Renal pelvis (tissue), 4 donors: ENCODE measurements around the gene LRRC8B. TPM values are rescaled to one million over a fixed set of nuclear protein-coding genes. Genes with fewer than 3 reads are reported as not detected.
A peak's percentile ranks its signal among the peaks of the same experiment; 100 is the strongest.
"Not testable (repeated sequence)": the region's sequence is repeated elsewhere in the genome, so short reads cannot be mapped to it uniquely, and the experiment has no call there.

Experiments used
- DNase-seq: peaks from one replicate; pipeline ENCODE4 v3.0.0-alpha.2; 2013
- polyA plus RNA-seq, 3 donors: library from polyadenylated mRNA; unstranded; fragments of 120-200 nt; gene quantifications; one replicate each; pipeline ENCODE4 v1.2.1, GENCODE V29; 2013; ENCODE audit not compliant: insufficient read length in 3 of 3

LRRC8B gene
- polyA plus RNA-seq, 3 donors, result 6.9 to 10.7 (median 8.9) TPM

DNA sequence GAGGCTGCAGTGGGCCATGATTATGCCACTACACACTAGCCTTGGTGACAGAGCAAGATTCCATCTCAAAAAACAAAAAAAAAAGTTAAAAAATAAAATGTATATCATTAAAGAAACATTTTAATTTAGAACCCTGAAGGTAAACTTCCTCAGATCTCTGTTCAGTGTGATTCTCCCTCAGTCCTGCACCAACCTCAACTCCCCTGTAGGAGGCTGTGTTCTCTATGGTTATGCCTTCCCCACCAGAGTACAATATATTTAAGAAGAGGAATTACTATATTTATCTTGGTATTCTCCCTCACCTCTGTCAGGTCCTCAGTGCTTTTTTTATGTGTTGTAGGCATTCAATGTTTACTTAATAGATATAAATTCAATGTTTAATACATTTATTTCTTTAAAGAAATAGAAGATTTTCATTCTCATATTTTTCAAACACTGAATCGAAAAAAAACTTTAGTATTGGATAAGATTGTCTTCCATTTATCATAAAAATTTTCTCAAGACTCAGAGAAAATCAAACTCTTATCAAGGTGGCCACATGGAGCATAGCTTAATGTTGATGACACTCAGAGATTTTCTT is 4.8 kb upstream of the LRRC8B start:
- no peak for DNase-seq

DNA sequence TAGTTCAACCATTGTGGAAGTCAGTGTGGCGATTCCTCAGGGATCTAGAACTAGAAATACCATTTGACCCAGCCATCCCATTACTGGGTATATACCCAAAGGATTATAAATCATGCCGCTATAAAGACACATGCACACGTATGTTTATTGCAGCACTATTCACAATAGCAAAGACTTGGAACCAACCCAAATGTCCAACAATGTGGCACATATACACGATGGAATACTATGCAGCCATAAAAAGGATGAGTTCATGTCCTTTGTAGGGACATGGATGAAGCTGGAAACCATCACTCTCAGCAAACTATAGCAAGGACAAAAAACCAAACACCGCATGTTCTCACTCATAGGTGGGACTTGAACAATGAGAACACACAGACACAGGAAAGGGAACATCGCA is 2.7 kb upstream of the LRRC8B start:
- DNase-seq, result not testable (repeated sequence)

DNA sequence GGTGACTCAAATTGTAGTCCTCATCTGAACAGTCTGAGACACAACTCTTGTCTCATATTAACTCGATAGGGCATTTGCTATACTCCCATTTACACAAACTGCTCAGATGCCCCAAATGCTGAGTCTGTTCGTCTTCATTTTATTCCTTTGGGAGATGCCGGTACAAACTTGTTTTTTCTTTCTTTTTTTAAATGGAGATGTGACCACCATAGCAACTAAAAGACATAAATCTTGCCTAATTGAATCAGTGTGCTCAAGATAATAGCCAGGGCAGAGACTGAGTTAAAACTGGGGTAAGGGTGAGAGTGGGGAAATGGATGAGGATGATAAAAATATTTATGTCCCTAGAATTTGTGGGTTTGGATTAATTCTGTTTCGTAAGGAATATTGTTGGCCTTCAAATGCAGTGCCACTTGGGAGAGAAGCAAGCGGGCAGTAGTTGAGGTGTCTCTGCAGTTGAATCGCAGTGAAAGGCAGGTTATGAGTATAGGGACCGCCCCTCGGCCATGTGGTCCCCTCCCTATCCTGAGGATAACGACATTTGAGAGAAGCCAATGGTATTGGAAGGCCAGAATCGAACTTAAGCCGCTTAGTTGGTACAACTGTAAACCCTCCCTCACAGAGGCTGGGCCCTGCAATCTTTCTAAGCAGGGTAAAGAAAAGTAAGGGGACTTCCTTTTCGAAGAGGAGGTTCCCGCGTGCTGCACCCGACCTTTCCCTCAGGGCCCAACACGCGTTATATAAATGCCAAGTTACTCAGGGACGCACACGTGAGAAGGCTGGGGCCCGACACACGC is 859 bp upstream of the LRRC8B start:
- DNase-seq, result peak; percentile 58

DNA sequence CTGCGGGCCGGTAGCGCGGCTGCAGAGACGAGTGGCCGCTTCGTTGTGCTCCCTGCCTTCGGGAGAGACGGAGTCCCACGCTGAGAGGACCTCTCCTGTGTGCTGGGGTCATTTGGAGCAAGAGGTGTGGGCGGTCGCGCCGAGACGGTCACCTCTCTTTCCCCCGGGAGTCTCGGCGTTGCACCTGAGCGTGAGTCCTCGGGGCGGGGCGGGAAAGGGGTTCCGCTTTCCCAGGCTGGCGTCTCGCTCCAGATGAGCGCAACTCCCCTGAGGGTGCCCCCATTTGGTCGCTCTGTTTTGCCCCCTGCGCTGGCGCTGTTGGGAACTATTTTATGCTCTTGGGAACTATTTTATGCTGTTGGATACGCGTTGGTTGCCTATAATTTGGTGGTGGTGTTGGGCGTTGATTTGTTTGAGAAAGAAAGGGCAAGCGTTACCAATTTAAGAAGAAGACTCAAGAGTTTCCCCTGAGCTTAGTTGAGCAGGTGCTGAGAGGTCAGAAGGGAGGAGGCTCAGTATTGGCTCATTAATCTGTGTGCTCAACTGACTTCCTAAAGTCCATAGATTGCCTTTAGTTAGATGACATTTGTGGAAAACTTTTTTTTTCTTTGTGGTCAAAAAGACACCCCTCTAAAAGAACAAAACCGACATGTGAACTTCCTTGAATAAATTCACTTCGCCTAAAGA is 683 bp downstream of the LRRC8B start:
- peak; percentile 48 for DNase-seq

DNA sequence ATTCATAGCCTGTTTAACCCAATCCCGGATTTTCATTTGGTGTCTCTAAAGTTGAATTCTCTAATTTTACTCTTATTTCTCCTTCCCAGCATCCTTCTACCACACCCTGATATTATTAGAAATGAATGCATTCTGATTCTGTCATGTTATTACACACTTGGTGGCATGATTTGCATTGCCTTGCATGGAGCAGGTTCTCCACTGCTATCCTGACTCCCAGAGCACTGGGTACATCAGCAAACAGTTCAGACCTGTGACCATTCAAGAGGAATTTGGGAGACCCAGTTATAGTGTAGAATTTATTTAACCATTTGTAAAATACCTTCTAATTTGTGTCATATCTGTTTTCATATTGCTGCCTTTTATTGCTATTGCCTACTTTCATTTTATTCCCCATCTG is 2.6 kb downstream of the LRRC8B start:
- DNase-seq, result no peak

DNA sequence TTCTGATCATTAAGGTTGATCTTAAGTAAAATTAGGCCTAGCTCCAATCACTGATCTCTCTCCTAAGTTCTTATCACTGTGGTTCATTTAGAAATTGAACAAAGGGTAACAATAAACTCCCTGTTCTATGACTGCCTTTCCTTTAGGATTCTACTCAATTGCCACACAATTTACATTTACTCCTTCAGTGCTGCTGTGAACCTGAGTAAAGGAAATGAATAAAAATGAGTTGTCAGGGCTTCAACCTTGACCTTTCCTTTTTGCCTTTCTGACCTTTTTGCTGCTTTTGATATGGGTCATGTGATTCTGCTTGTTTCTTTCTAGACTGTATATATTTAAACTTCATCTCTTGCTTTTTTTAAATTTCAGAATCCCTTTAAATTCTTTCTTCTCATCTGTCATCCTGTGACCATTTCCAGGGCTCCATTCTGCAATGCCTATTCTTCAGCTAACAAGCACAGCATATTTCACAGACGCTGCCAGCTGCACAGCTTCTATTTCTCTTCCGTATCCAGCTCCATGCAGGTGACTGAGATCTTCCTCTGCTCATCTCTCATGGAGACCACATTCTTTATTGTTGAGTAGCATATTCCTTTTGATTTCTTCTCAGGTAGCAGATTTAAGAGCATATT is 3.2 kb downstream of the LRRC8B start:
- no peak for DNase-seq

DNA sequence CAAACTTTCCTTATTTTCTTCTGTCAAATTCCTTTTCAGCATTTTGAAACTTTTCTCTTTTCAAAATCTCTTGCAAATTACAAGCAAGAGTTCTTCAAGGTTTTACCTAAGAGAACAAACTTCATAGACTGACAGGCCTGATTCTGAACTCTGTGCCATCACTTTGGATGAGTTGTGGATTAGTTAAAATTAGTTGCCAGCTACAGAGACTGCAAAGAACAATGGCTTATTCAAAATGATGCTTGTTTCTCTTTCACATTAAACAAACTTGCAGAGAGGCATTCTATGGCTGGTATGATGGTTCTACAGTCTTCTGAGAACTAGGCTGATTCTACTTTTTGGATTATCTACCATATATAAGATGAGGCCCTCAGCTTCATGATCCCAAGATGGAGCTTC is 3.8 kb downstream of the LRRC8B start:
- no peak for DNase-seq

DNA sequence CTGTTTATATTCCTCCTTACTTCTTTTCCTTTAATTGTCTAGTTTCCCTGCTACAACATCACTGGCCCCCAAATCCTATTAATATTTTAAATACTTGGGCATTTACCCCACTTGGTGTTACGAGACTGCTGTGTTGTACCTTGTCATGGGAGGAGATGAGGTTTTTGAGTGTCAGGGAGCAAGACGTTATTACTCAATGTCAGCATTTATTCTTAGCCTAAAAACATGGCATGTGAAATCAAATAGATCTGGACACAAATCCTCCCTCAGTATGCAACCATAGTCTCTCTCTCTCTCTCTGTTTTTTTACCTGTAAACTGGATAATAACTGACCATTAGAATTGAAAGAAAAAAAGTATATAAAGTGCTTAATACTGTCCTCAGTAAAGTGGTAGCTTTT is 4.6 kb downstream of the LRRC8B start:
- DNase-seq, result no peak

DNA sequence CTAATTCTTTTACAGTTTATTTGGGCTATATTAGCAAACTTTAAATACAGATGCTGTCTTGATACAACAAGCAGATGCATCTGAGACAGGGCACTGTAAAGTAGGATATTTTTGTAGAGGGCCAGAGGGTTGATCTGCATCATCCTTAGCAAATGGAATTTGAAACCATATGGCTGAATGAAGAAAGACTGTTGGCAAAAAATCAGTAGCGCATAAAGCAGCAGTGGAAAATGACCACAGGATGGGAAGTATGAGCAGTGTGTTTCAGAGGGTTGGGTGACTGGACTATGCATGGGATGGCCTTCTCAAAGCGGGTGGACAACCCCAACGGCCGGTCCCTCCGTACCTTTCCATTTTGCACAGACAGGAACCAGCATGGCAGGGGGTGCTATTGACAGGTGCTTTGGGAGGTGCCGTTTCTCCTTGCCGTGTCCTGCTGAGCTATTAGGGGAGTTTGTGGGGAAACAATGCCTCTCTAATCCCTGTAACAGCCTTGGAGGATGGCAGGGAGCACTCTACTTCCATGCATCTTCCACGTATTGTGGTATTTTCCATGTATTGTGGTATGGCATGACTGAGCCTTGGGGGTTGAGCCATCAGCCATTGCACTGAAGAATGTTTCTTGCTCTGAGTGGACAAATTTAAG is 5.9 kb downstream of the LRRC8B start:
- DNase-seq, result no peak

DNA sequence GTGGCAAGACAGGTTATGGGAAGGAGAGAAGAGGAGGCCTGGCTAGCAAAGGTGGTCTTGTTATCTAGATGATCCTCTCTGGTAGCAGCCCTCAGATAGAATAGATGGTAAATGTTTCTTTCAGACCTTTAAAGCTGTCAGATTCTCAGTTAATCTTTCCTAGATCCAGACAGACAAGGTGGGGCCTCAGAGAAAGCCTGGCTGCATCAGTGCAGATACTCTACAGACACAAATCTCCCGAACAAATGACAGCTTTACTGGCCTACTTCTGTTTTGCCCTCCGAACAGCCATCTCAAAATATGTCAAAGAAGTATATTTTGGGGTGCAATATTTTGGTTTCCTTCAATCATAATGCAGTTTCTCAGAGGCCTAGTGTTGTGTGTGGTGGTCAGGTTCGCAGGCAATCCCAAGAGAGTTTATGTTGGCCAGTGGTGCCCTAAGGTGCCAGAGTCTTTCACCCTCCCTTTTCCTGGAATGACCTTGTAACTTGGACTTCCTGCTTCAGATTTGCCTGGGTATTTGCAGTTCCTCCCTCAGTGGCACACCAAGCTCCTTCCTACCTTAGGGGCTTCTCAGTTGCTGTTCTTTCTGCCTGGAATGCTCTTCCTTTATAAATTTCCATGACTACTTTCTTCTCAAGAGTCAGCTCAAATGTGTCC is 7.0 kb downstream of the LRRC8B start:
- no peak for DNase-seq

DNA sequence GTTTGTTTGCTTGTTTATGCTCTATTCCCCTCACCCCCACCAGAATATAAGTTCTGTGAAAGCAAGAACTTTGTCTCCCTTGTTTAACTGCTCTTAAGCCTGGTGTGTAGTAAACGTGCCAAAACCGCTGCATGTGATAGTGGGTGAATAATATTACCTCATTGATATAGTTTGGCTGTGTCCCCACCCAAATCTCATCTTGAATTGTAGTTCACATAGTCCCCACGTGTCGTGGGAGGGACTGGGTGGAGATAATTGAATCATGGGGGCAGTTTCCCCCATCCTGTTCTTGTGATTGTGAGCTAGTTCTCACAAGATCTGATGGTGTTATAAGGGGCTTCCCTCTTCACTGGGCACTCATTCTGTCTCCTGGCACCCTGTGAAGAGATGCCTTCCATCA is 7.6 kb downstream of the LRRC8B start:
- no peak for DNase-seq

DNA sequence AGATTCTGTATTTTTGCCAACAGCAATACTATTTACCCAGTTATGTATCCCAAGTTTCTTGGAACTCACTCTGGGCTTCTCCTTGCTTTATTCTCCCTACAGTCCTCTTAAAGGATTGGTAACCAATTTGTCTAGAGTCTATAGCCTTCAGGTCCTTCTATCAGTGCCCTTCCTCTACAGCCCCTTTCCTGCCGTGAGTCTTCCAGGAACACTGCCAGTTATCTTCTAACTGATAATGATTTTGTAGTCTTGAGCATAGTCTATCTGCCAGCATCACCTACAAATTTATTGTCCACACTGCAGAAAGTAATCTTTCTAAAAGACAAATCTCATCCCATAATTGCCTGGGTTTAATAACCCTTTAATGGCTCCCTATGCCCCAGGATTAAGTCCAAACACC is 8.2 kb downstream of the LRRC8B start:
- no peak for DNase-seq

DNA sequence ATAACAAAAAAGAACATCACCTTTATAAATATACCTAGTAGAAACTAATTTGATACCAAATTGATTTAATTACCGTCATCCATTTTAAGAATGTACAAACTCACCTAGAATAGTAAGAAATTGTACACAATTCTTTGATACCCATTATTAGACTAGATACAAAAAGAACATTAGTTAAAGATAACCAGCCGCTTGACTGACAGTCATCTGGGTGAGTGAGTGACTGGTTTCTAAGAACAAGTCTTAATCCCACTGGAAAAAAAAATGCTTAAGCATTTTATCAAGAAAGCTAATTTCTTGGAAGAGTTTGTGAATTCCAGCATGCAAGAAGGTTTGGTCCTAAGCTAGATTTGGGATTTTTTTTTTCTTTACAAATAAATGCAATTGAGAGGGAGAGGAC is 10.9 kb downstream of the LRRC8B start:
- no peak for DNase-seq

DNA sequence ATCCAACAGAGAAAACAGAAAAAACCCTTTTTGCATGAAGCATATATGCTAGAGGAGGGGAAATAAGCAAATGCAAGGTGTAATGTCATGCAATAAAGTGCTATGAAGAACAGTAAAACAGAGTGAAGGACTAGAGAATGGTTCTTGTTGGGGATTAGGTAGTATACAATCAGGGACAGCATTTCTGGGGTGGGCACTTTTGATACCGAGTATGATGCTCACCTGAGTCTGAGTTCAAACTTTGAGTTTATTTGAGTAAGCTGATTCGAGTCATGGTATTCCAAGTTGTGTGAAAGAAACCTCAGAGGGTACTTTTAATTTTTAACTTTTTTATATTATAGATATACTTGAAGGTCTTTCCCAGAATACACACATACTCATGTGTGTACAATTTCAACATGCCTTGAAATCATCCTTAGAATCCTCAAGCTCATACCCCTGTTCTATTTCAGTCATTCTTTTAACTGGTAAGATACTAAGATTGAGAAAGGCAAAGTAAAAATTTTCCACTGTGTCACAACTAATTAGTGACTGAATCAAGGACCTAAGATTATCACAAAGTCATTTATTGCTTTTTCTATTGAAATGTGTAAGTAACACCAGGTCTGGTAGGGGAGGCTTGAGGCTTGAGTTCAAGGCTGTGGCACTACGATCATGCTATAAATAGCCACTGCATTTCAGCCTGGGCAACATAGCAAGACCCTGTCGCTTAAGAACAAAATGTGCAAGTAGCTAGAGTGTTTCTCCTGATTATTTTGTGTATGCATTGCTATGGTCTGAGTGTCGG is 12.1 kb downstream of the LRRC8B start:
- no peak for DNase-seq

DNA sequence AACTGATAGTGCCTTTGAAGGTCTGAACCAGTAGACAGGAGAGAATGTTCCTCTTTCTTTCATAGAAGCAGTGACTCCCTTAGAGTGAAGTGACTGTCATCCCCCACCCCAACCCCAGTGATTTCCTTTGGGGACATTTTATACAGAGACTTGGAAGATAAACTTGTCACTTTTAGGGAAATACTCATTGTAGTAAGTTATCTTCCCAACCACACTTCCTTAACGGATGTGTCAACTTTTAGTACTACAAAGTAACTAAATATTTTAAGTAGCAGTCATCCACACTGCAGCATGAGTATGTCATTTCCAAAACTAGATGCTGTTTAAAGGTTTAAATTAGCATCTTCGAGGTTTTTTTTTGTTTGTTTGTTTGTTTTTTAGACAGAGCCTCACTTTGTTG is 13.7 kb downstream of the LRRC8B start:
- no peak for DNase-seq

DNA sequence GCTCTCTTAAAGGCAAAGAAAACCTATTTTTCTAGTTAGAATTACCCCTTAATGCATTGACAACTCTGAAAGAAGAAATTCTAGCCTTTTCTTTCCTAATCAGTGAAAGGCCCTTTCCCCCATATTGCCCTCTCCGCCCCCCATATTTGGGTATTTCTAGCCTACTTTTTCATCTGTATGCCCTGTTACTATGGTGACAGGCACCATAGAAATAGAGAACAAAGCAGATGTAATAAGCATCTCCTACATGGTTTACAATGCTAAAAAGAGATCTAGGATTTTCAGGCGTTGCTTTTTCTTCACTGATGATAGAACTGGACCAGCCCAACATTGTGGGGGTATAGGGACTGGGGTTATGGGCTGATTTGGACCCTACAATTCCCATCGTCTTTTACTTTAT is 14.5 kb downstream of the LRRC8B start:
- no peak for DNase-seq

DNA sequence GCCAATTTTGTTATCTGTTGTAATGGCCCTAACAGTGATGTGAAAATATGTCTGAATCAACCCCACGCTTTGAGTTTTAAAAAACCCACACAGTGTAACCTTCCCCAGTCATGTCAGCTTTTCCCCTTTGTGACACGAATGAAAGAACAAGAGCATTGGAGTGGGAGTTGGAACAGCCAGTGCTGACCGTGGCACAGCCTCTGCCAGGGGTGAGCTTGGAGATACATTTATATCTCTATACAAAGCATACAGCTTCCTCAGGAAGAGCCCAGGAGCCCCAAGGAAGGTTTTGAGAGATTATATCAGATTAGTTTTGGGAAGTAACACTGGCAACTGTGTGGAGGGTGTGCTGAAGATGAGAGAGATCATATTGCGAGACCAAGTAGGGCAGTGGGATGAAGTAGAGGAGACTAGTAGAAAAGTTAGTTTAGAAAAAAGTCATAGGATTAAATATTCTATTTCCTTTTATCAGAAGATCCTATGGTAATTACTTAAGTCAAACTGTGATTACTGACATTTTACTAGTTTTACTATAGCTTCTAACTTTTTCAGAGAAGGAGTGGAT is 15.9 kb downstream of the LRRC8B start:
- DNase-seq, result no peak

DNA sequence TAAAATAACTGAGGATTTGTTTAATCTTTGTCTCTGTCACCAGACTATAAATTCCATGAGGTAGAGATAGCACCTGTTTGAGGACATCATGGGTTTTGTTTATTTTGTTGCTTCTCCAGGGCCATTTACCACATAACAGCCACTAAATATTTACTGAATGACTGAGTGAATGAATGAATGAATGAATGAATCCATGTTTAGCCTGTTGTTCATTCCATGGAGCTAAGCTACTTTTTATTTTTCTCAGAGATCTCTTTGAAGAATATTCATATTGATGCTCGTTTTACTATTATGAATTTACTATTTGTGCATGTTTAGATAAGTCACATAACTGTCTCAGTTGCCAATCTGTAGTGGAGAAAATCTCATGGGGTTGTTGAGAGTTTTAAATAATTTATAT is 17.7 kb downstream of the LRRC8B start:
- no peak for DNase-seq

DNA sequence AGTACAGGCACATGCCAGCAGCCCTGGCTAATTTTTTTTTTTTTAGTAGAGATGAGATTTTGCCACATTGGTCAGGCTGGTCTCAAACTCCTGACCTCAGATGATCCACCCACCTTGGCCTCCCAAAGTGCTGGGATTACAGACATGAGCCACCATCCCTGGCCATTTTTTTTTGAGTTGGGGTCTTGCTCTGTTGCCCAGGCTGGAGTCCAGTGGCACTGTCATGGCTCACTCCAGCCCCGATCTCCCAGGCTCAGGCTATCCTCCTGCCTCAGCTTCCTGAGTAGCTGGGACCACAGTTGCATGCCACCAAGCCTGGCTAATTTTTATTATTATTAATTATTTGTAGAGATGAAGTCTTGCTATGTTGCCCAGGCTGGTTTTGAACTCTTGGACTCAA is 19.0 kb downstream of the LRRC8B start:
- DNase-seq, result not testable (repeated sequence)

DNA sequence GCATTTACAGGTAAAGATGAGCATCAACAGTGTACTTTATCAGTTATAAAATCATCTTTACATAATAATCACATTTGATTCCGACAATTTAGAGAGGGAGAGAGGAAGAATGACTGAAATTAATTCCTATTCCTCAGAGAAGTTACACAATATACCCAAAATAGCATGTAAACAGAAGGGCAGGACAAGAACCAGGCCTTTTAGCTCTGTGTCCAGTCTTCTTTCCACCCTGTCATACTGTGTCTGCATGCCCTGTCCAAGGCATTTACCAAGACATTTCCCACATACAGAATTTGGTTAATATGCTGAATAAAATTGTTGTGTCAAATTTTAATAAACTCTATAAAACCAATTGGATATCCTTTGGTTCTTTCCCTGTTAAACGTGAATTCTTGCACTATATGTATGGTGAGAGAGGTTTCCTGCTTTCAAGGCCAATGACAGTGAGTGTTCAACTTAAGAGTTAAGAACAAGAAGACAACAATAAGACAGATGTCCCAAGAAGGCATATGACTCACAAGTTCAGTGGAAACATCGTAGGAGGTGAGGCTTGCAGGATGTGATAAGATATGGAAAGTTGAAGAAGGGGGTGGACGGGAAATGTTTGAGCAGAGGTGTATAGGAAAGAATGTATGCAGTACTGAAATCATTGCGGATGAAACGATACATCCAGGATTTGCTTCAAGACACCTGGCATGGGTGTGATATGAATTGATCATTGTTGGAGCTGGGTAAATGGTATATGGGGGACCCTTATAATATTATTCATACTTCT is 20.8 kb downstream of the LRRC8B start:
- DNase-seq, result no peak
